Measurements from ENCODE around the gene TSPAN7. TPM values are rescaled to one million over a fixed set of nuclear protein-coding genes. Genes with fewer than 3 reads are reported as not detected.

Gene TSPAN7
- total and polyA plus RNA-seq, 2 donors (not counting 3 experiments of a cell fraction or from before 2014, with no cell fraction given) = 3.2 to 5.2 TPM

- FAIRE-seq (peak; percentile 21), DNase-seq (ENCODE audit: low read depth, low spot score) (no peak)
- no peaks in the 10 kb centered on the region for H3K27me3 ChIP-seq (ENCODE audit: control insufficient read depth in 2 of 2, insufficient read depth in 2 of 2, low read length in 2 of 2)
- H2AFZ ChIP-seq (ENCODE audit: low read depth, low read length) = no peak overlapping the region
- H3K9me3 ChIP-seq (replicated peaks; ENCODE audit: control insufficient read depth, insufficient read depth, low read length) = no peaks in the 10 kb centered on the region
- dilution Hi-C loops (cut with MboI; ENCODE audit: extremely low pct_ligation_motif_present, low sequenced_read_pairs) (no loop called here), intact Hi-C loops (cut with micrococcal nuclease) (loop anchor here (5.0 kb wide), 2 partner anchors 313 to 388 kb away; no protein-coding TSS in a partner anchor)
- H4K20me1 ChIP-seq (replicated peaks; ENCODE audit: control insufficient read depth, extremely low read depth, insufficient read depth, low read length) = no peaks in the 10 kb centered on the region
- no peaks in the 10 kb centered on the region for H3K9me1 ChIP-seq (replicated peaks; ENCODE audit: control insufficient read depth, extremely low read depth, insufficient read depth, low read length)
- H3K36me3 ChIP-seq (ENCODE audit: control insufficient read depth in 2 of 2, extremely low read depth in 1 of 2, insufficient read depth in 2 of 2, low read length in 2 of 2) = no peaks in the 10 kb centered on the region
- H3K4me1 ChIP-seq (ENCODE audit: control insufficient read depth, extremely low read depth, insufficient read depth, low read length) = no peaks in the 10 kb centered on the region
- CTCF ChIA-PET = interaction anchor here (1.3 kb wide), 1 partner anchor 22 kb away, joined by 3 read pairs; no protein-coding TSS in a partner anchor
- no peak overlapping the region for H3K4me2 ChIP-seq (ENCODE audit: insufficient read depth, low read length)
- H3K9ac ChIP-seq (replicated peaks; ENCODE audit: extremely low read depth, insufficient read depth, low read length) = no peak overlapping the region
- no peaks in the 10 kb centered on the region for H3K79me2 ChIP-seq (ENCODE audit: control insufficient read depth, insufficient read depth, low read length)
- no TSS peak for BruUV-seq (replicated peaks)
- no peak overlapping the region for H3K27ac ChIP-seq (ENCODE audit: insufficient read depth, low read depth, low read length)
- no peak overlapping the region for H3K4me3 ChIP-seq (replicated peaks in 1 of 3; ENCODE audit: insufficient read depth in 1 of 3, low read depth in 1 of 3, low read length in 3 of 3)
- POLR2A ChIA-PET = no interaction called here
- TF ChIP-seq, protein P1, sequence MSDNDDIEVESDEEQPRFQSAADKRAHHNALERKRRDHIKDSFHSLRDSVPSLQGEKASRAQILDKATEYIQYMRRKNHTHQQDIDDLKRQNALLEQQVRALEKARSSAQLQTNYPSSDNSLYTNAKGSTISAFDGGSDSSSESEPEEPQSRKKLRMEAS (IDR thresholded peaks at IDR 0.05; ENCODE audit: insufficient read depth, insufficient read length) = no peak
- TF ChIP-seq FOS (IDR thresholded peaks at IDR 0.05; ENCODE audit: borderline replicate concordance, insufficient read depth, low read length) (no peak), POLR2AphosphoS5 (IDR thresholded peaks at IDR 0.05; ENCODE audit: insufficient read depth, low read depth, low read length) (no peak), JUN (IDR thresholded peaks at IDR 0.05; ENCODE audit: borderline replicate concordance, insufficient read depth, insufficient read length, low read depth) (no peak), POLR2A (IDR thresholded peaks at IDR 0.05; ENCODE audit: low read depth, low read length) (no peak), GATA2 (IDR thresholded peaks at IDR 0.05; ENCODE audit: insufficient read depth, insufficient read length, low read depth, low read length) (no peak), EZH2 (IDR thresholded peaks at IDR 0.05; ENCODE audit: borderline replicate concordance, low read depth, low read length, severe bottlenecking) (no peak), MYC (IDR thresholded peaks at IDR 0.05; ENCODE audit: low read depth, low read length) (no peak)
- TF ChIP-seq, protein P2, sequence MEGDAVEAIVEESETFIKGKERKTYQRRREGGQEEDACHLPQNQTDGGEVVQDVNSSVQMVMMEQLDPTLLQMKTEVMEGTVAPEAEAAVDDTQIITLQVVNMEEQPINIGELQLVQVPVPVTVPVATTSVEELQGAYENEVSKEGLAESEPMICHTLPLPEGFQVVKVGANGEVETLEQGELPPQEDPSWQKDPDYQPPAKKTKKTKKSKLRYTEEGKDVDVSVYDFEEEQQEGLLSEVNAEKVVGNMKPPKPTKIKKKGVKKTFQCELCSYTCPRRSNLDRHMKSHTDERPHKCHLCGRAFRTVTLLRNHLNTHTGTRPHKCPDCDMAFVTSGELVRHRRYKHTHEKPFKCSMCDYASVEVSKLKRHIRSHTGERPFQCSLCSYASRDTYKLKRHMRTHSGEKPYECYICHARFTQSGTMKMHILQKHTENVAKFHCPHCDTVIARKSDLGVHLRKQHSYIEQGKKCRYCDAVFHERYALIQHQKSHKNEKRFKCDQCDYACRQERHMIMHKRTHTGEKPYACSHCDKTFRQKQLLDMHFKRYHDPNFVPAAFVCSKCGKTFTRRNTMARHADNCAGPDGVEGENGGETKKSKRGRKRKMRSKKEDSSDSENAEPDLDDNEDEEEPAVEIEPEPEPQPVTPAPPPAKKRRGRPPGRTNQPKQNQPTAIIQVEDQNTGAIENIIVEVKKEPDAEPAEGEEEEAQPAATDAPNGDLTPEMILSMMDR (IDR thresholded peaks at IDR 0.05; ENCODE audit: extremely low read depth in 1 of 2, insufficient read depth in 1 of 2, low read depth in 1 of 2, low read length in 2 of 2) = no peak
Measured at GRCh38 chrX:38649674-38650647, 88.6 kb downstream of the TSPAN7 start.
